Brain pericyte (primary cell): Measurements from ENCODE around the gene ADAMTS9.

ENCODE experiments used
- DNase-seq: peaks from one replicate; pipeline ENCODE4 v3.0.0-alpha.2; 2012; ENCODE audit warnings: low read depth, low spot score

Gene ADAMTS9

DNA sequence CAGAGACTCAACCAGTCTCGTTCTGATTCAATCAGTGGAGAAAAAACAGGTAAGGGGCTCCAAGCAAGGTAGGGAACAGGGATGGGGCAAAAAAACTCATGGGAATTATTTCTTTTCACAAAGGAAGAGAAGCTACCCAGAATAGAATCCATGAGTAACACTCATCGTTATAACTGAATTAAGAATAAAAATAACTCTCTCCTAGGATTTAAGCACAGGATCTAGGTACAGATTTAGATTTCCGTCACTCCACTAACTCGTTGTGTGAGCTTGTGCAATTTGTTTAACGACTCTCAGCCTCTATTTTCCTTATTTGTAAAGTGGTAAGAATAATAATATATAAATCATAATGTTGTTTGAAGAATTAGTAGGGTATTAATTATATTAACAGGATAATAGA lies 68.6 kb downstream of the ADAMTS9 start:
- no peak for DNase-seq

DNA sequence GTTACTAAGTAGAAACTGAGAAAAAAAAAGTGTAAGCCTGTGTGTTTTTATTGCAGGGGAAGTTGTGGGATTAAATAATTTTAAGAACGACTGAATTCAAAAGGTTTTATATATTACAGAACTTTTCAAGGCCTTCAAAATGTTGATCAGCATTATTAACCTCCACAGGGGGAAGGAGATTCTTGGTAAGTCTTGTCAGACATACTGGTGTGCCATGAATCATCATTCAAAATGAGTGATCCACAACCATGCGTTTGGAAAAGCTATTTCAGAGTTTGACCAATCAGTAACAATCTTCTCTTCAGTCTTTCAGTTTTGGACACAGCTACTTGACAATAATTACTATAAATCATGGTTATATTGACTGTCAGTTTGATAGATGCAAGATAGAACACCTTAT lies 70.2 kb downstream of the ADAMTS9 start:
- DNase-seq: no peak

DNA sequence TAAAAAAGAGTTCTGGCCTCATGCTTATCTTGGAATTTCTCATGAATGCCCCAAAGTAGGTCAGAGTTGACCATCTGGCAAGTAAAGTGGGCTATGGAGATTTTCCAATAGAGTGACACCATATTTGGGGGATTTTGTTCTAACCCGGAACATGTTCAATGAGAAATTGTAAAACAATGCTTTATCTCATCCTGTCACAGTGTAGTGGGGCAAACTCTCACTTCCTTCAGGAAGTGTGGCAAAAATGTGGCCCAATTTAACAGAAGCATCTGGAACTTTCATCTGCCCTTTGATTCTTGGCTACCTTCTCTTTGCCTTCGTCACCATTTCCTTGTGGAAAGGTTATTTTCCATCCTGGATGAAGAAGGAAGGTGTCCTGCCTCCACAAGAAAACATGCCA lies 70.8 kb downstream of the ADAMTS9 start:
- DNase-seq: no peak

DNA sequence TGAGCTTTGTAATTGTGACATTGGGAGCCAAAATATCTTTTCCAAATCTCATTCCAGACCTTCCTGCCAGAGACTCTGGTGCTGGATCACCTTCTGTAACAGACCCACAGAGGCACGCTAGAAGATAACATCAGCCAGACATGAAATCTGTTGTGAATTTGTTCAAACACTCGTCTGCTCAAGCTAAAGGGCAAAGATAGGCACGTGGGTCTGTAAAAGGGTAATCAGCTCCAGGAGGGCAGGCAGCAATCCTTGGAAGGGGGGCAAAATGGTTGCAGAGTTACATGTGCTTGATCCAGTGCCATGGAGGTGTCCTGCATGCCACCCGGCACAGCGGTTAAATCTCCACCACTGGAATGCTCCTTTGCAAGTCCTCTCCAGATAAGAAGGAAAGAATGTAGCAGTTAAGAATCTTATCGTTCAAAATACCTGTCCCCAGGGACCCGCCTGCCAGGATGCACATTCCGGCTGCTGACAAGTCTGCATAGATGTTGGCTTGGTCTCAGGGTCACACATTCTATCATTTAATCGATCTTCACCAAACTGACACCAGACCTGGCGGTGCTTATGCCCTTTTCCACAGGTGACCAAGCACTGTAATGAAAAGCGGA lies 74.8 kb downstream of the ADAMTS9 start:
- DNase-seq: no peak

DNA sequence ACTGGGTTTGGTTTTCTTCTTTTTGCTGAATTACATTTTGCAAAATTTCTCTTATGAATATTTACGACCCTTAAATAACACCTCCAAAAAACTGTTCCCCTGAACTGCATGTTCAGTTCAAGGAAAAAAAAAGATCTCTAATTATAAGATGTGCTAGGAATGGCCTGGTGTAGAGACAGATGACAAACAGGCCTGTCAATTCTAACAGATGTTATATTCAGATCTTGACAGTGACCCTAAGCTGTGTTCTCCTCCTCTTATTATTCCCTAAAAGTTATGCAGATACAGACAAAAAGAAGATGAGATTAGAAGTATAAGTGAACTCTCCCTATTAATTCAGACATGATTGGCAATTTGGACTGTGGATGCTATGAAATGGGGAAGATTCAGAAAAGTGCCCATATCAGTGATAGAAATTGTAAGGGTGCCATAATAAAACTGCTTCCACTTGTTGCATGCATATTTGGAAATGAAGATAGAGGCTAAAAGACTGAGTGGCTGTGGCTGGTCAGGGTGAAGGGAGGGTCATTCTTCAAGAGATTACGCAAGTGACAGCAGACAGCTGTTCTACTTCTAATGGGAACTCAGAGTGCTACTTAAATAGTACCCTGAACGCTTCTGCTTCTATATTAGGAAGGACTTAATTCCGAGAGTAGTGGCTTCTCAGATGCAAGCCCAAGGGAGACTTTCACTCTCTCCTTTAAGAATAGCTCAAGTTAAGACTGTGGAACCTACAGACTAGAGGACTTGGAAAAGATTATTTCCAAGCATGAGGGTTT lies 75.5 kb downstream of the ADAMTS9 start:
- no peak for DNase-seq

DNA sequence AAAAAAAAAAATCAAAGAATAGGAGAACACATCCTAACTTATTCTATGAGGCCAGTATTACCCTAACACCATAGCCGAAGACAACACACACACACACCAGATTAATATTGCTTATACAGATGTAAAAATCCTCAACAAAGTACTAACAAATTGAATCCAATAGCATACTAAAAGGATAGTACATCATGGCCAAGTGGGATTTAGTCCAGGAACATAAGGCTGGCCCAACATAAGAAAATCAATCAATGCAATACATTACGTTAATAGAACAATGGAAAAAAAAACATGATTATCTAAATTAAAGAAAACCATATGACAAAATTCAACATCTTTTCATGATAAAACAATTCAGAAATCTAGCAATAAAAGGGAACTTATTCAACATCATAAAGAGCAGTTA lies 79.1 kb downstream of the ADAMTS9 start:
- DNase-seq: no peak

DNA sequence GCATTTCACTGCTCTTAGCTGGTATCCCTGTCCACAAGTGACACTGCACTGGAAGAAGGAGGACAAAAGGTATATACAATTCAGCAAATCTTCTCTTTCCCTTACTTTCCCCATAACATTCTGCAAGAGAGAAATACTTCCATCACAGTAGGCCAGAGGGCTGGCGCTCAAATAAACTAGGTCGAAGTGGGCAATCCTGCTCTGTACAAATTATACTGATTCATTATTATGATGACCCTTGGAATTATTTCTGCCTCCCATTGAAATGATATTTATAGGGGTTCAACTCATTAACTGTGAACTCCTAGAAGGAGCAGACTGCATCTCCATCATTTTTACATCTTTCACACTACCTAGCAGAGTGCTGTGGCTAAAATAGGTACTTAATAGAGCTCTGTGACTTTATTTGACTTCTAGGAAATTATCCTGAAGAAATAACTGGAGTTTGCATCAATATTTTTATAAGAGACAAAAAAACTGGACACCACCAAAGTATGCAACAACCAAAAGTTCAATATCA lies 80.7 kb downstream of the ADAMTS9 start:
- DNase-seq: no peak

DNA sequence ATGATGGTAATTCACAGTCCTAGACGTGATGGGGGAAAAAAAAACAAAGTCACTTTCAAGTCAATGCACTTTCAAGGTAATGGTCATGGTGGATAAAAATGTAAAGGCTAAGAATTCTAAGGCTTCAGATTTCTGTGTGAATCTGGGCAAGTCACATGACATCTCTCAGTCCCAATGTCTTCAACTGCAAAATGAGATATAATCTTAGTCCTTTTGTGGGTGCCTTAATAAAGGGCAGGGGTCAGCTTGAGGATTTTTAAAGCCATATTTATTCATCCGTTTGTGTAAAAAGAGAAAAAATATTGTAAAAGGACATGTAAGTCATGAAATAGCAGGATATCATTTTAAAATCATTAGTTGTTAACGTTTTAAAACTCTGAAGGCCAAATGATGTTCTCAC lies 83.5 kb downstream of the ADAMTS9 start:
- no peak for DNase-seq

DNA sequence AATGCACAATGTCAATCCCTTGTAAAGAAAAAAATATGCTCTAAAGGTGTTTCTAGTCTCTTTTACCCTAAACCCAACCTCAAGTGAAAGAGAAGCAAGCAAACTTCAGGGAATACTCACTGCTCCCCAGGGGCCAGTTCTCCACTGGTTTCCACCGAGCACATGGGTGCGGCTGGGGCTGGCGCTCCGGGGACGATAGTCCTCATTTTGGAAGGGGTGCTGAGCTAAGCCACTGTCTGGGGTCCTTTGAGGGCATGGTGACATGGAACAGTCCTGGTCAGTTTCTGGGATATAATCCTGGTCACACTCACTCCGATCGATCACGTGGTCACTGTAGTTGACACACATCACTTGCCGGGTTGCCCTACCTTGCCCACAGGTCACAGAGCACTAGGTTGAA lies 86.0 kb downstream of the ADAMTS9 start:
- no peak for DNase-seq

DNA sequence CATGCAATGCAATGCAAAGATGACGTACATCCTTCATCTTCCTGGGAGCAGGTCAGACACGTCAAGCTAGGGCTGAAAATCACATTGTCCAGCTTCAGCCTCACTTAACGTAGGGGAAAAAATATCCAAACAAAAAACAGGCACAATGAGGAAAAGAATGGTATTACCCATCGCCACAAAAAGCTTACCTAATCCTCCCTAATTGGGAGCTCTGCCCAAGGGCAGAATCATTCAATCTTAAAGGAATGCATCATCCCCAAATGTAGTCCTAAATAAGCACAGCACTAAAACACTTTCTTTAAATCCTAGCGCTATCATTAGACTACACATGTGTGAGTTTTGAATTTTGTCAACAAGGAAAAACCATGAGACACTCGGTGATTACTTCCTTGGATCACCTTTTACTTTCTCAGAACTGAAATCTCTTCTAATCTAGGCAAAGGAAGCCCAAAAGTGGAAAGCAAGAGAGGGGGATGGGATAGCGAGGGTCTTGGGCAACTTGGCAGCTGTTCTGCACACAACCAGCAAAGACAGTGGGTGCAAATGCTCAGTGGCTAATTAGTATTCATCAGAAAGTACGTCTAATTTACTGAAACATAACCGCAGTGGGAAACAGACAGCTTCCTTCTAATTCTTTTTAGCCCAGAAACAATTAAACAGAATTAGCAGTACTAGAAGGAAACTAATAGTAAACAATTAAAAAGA lies 87.4 kb downstream of the ADAMTS9 start:
- DNase-seq: no peak

DNA sequence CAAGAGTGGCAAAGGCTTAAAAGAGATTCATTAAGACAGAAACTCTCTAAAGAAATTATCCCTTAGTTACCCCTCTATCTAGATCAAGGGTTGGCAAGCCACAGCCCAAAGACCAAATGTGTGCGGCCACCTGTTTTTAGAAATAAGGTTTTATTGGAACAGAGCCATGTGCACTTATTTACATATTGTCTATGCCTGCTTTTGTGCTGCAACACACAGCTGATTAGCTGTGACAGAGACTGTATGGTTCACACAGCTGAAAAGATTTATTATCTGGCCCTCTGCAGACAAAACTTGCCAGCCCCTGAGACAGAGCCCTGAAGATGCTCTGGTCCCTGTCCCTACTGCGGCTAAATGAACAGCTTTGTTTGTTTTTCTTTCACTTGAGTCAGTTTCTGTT lies 88.1 kb downstream of the ADAMTS9 start:
- no peak for DNase-seq

DNA sequence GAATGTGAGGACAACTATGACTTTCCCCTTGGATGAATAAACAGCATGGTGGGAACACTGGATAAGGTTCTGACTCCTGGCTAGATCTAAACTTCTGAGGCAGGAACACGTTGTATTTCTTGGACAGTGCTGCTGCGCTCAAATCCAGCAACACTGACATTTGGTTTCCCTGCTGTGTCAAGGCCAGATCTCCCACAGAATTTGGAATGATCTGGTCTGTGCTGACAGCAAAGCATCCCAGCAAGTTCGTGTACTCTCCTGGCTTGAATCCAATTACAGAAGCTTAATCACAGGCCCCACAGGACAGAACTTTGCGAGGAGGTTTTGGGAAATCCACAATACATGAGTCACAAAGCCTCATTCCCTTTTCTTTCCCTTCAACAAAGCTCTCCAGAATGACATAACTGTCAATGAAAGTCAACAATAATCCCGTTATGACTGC lies 92.5 kb downstream of the ADAMTS9 start:
- peak; percentile 98 for DNase-seq

DNA sequence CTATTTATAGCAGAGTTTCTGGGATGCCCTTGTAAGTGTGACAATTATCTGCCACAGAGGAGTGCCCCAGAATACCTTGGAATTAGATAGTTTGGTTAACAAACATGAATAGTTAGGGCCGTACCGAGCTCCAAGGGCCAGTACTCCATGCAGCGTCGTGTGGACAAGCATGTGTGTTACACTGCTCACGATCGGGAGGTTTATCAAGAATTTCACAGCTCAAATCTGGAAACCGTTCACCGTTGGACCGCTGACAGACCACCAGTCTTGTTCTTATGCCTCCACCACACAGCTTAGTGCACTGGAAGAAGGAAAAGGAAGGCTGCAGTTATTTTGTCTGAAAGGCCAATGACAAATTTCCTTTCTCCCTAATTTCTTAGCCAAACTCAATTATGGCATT lies 93.7 kb downstream of the ADAMTS9 start:
- no peak for DNase-seq

DNA sequence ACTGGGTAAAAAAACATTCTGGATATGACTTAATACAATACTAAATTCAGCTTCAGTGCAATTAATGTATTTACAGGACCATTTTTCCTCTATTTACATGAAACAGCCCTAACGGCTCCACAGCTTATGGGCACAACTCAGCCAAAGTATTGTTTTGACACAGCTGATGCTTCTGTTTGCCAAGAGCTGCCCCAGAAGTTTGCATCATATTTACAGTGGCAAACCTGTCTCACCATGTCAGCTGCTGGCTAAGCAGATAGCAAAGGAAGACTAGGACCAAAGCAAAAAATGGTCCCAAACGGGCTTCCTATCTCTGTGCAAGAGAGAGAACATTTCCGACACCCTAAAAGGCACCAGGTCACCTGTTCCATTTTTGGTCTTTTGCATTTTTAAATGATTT lies 94.5 kb downstream of the ADAMTS9 start:
- no peak for DNase-seq

DNA sequence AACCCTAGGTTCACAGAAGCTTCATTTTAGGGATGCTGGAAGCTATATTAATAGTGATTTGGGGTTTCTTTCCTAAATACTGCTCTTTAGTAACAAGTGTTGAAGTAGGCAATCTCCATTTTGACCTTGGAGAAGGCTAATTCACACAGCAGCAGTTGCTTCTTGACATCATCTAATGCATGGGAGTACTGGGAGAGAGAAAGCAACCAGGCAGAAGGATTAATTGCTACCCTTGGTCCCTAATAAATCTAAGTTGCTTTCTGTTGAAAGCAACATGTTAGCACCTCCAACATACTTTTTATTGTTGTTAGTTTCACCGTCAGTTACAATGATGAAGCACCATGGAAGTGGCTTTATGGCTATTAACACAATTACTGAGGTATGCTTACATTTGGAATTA lies 96.2 kb downstream of the ADAMTS9 start:
- DNase-seq: no peak

DNA sequence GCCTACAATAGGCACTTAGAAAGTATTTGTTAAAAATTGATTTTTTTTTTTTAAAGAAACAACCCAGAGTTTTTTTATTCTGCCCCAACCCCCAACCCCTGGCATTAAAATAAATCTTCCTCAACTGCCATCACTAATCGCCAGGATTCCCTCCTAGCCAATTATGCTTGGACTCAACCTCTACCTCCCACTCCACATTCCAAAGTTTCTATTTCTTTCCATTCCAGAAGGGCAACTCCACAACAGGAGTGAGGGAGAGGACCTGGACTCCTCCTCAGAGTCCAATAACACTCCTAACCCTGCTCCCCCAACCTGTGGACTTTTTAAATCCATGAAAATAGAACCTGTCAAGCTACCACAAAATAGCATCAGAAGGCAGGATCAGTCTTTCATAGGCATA lies 99.4 kb downstream of the ADAMTS9 start:
- no peak for DNase-seq

DNA sequence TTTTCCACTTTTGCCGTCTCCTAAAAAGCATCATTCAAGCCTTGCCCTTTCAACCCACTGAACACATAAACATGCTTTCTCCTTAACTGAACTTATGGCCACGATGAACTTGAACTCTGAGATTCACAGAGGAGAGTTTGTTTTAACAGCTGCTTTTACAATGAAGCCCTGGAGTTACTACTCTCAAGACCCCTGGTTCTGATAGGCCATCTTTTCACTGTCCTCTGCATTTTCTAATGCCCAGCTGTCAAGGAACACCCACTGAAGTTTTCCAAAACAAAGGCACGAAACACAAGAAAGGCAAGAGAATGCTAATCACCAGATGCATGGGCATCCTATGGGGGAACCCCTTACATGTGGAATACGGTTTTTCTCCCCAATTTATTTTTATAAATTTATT lies 100.8 kb downstream of the ADAMTS9 start:
- no peak for DNase-seq

DNA sequence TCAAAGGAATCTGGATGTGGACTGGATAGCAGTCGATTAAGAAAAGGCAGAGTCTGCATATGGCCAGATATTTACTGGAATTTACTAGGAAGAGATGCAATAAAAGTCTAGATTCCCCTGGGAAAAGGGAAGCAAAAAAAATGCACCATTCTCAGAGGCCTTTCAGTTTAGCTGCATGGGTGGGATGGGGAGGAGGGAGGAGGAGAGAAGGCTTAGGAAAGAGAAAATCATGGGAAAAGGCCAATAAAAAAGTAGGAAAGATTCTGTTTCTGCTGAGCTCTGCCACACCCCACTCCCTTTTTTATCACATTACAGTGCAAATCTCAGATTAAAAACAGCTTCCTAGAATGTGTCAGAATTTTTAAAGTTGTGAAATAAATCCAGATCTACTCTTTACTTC lies 103.6 kb downstream of the ADAMTS9 start:
- no peak for DNase-seq

DNA sequence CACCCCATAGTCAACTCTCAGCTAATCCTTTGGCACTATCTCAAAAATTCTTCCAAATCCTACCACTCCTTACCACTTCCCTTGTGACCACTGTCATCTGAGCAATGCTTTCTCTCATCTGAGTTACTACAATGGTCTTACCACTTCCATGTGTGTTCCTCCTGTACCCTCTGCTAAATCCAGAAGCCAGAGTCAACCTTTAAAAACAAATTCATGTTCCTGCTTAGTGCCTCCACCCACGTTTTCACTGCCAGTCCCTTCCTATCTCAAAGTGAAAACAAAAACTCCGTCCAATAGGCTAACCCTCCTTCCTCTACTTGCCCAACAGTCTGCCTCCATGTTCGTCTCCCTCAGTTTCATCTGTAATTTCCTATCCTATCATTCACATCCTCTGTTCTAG lies 109.0 kb downstream of the ADAMTS9 start:
- no peak for DNase-seq

DNA sequence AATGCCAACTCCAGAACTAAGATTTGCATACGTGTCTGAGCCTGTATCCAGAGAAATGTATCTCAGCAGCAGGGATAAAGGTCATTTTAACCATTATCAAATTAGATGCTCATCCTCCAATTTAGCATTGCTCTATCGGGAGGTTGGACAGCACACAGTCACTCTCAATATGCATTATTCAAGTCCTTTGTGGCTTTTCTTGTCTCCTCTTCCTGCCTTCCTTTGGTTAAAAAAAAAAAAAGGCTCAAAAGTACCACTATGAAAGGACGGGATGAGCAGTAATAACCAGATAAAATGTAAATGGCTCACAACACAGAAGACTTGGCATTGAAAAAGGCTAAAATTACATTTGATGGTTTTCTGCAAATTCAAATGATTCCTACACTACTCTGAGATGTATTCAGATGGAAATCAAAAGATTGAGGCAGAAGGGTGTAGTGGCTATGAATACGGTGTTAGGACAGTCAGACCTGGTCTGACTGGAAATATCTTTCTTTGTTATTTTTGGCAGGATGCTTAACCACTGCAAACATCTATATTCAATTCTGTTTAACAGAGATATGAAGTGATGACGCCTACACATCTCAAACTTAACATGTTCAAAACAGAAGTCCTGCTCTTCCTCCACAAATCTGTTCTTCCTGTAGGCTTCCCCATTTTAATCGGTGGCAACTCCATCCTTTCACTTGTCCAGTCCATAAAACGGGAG lies 109.6 kb downstream of the ADAMTS9 start:
- no peak for DNase-seq

DNA sequence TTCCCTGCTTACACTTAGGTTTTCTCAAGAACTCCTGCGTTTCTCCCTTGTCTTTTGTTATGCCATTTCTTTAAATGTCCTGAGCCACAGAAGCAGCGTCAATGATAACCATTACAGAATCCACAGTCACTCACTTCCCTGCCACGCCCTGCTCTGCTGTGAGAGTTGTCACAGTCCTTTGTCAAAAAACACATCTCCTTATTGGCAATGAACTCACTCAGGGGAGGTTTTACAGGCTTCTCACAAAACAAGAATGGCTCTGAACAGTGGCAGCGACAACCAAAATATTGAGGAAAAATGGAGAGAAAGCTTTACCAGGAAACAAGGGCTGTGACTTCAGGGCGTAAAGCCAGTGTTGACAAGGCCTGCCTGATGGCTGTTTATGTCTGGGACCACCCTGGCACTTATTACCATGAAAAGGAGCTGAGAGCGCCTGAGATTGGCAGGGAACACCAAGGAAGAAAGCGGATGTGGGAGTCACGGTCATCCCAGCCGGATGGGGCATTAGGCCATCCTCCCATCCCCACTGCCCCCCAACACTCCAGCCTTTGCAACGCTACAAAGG lies 111.5 kb downstream of the ADAMTS9 start:
- no peak for DNase-seq
